Hepatocyte (in vitro differentiated cells): ENCODE measurements around the gene ST6GALNAC5. TPM values are rescaled to one million over a fixed set of nuclear protein-coding genes. Genes with fewer than 3 reads are reported as not detected.

ENCODE experiments used
- DNase-seq: peaks from one replicate; pipeline ENCODE4 v3.0.0-alpha.2; 2016; ENCODE audit warnings: low spot score
- H2AFZ ChIP-seq: fragments of 200-600 bp; sonication (generic); 2 replicates; pipeline ENCODE4 v1.6.0; 2016; ENCODE audit warnings: antibody characterized with exemption, mild to moderate bottlenecking
- H3K27ac ChIP-seq: fragments of 200-600 bp; sonication (generic); 2 replicates; pipeline ENCODE4 v1.5.1; 2016; ENCODE audit warnings: mild to moderate bottlenecking
- H3K27me3 ChIP-seq: fragments of 200-600 bp; sonication (generic); 2 replicates; pipeline ENCODE4 v1.6.1; 2016
- H3K36me3 ChIP-seq: fragments of 200-600 bp; sonication (generic); replicated peaks from 2 replicates; pipeline ENCODE4 v1.5.1; 2016; ENCODE audit warnings: low read depth; ENCODE audit not compliant: insufficient read depth
- H3K4me1 ChIP-seq: fragments of 200-600 bp; sonication (generic); 2 replicates; pipeline ENCODE4 v1.5.1; 2016; ENCODE audit warnings: mild to moderate bottlenecking, moderate library complexity; ENCODE audit not compliant: insufficient read depth
- H3K4me2 ChIP-seq: fragments of 200-600 bp; sonication (generic); 2 replicates; pipeline ENCODE4 v1.6.0; 2016
- H3K4me3 ChIP-seq: fragments of 200-600 bp; sonication (generic); 2 replicates; pipeline ENCODE4 v1.5.1; 2016; ENCODE audit warnings: mild to moderate bottlenecking
- H3K79me2 ChIP-seq: fragments of 200-600 bp; sonication (generic); 2 replicates; pipeline ENCODE4 v1.6.0; 2017; ENCODE audit warnings: mild to moderate bottlenecking
- H3K9me2 ChIP-seq: fragments of 200-600 bp; sonication (generic); replicated peaks from 2 replicates; pipeline ENCODE4 v1.6.0; 2017; ENCODE audit warnings: mild to moderate bottlenecking; ENCODE audit not compliant: insufficient read depth
- H3K9me3 ChIP-seq: fragments of 200-600 bp; sonication (generic); 2 replicates; pipeline ENCODE4 v1.5.1; 2016; ENCODE audit warnings: low read depth, mild to moderate bottlenecking
- H4K20me1 ChIP-seq: fragments of 200-600 bp; sonication (generic); 2 replicates; pipeline ENCODE4 v1.6.0; 2016; ENCODE audit warnings: mild to moderate bottlenecking; ENCODE audit not compliant: insufficient read depth, poor library complexity, severe bottlenecking
- CTCF ChIP-seq: fragments of 200-600 bp; sonication (generic); IDR thresholded peaks from 2 replicates; pipeline ENCODE4 v1.5.1; 2016; ENCODE audit warnings: antibody characterized with exemption, mild to moderate bottlenecking; ENCODE audit not compliant: poor library complexity
- EZH2 ChIP-seq: fragments of 200-600 bp; sonication (generic); IDR thresholded peaks from 2 replicates; pipeline ENCODE4 v1.6.1; 2016; ENCODE audit warnings: antibody characterized with exemption, mild to moderate bottlenecking, borderline replicate concordance
- EZH2phosphoT487 ChIP-seq: fragments of 200-600 bp; sonication (generic); IDR thresholded peaks from one replicate; pipeline ENCODE4 v1.6.1; 2018; ENCODE audit warnings: antibody characterized with exemption, mild to moderate bottlenecking, low read depth, moderate library complexity; ENCODE audit not compliant: unreplicated experiment, severe bottlenecking
- WGBS: methylation state at CpG from one replicate; pipeline ENCODE4 v1.1.6; 2016; ENCODE audit warnings: low lambda C conversion rate; ENCODE audit errors: missing lambda C conversion rate; 5-methylcytosine and 5-hydroxymethylcytosine counted together
- polyA plus RNA-seq: library from polyadenylated mRNA; unstranded; fragments of >200 nt; fragmentation: Nextera tagmentation; extraction: Ambion mirVana; gene quantifications from 2 replicates; pipeline ENCODE4 v1.2.1, GENCODE V29; 2016
- total RNA-seq: library from RNA; depleted of rRNA; stranded (reverse); fragments of >200 nt; gene quantifications from 2 replicates; pipeline ENCODE4 v1.2.3, GENCODE V29; 2014

ST6GALNAC5 gene
- total and polyA plus RNA-seq, 2 experiments from 2014 or later, result 3.6 to 3.7 TPM

GRCh38 chr1:76841460-76841859, 25.8 kb upstream of the ST6GALNAC5 start:
- no peaks in the 10 kb centered on the region for H3K9me3 ChIP-seq
- no peaks in the 10 kb centered on the region for H3K9me2 ChIP-seq
- H3K36me3 ChIP-seq, result no peaks in the 10 kb centered on the region
- H3K27me3 ChIP-seq, result no peaks in the 10 kb centered on the region
- TF ChIP-seq EZH2, result no peak
- TF ChIP-seq CTCF, result no peak
- no peak for TF ChIP-seq EZH2phosphoT487
- H3K4me2 ChIP-seq, result no peak overlapping the region
- DNase-seq, result no peak
- no peak overlapping the region for H2AFZ ChIP-seq
- no peaks in the 10 kb centered on the region for H3K79me2 ChIP-seq
- no peak overlapping the region for H3K27ac ChIP-seq
- no peak overlapping the region for H3K4me3 ChIP-seq
- no peaks in the 10 kb centered on the region for H4K20me1 ChIP-seq
- 28% methylated on average over 2 of the region's 2 CpGs for WGBS
- H3K4me1 ChIP-seq, result no peaks in the 10 kb centered on the region

DNA sequence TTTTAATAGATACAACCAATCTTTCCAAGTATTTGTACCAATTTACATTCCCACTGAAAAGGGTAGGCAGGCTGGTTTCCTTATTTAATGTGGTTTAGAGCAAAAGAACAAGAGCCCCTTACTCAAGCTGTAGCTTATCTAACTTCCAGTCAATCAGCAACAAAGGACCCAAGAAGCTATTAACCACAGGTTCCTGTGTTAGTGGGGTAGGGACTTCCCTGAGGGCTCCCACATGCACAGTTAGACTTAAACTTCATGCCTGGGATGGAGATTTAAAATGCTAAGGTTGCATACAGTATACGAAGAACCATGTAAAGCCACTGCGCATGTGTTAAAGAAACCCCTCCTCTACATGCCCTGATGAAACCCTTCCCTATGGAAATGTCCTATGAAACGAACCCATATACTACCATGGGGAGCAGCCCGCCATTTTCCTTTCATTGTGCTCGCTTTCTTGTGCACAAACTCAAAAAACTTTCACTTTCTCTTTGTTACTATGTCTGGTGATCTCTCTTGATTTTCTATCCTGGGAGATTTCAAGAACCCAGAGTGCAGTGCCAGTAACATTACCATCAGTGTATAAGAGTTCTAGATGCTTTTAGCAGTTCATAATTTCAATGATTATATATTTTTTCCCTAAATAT, 23.3 kb upstream of the ST6GALNAC5 start:
- H3K79me2 ChIP-seq, result no peaks in the 10 kb centered on the region
- H3K4me1 ChIP-seq, result no peaks in the 10 kb centered on the region
- TF ChIP-seq CTCF, result no peak
- TF ChIP-seq EZH2phosphoT487, result no peak
- TF ChIP-seq EZH2, result no peak
- H3K27ac ChIP-seq, result no peak overlapping the region
- H2AFZ ChIP-seq, result no peak overlapping the region
- peaks cover 2% of the 10 kb centered on the region for H3K9me2 ChIP-seq
- no peaks in the 10 kb centered on the region for H3K36me3 ChIP-seq
- H3K27me3 ChIP-seq, result no peaks in the 10 kb centered on the region
- no peak for DNase-seq
- H3K4me2 ChIP-seq, result no peak overlapping the region
- H4K20me1 ChIP-seq, result no peaks in the 10 kb centered on the region
- 88% methylated on average over 5 of the region's 5 CpGs for WGBS
- no peak overlapping the region for H3K4me3 ChIP-seq
- H3K9me3 ChIP-seq, result no peaks in the 10 kb centered on the region

DNA sequence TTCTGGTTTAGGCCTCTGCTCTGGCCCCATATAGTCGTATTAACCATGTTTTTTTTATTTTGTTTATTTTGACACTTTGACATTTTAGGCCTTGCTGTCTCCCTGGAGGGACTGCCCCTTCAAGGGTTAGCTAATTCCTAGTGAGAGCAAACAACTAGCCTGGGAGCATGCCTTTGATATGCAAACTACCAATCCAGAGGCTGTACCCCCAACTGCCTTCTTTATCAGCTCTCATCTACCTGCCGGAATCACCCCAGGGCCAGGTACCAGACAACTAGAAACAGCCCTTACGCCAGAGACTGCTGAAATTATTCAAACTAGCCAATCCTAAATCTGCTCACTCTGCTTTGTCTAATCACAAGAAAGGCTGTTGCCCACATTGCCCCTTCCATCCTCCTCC, 13.0 kb upstream of the ST6GALNAC5 start:
- WGBS, result 59% methylated on average over 3 of the region's 3 CpGs
- Histone ChIP-seq H3K4me1 (no peaks in the 10 kb centered on the region), H3K4me2 (no peak overlapping the region), H3K9me2 (no peaks in the 10 kb centered on the region), H3K79me2 (no peaks in the 10 kb centered on the region), H3K4me3 (no peak overlapping the region), H3K36me3 (no peaks in the 10 kb centered on the region), H3K27ac (no peak overlapping the region), H2AFZ (no peak overlapping the region), H3K9me3 (no peaks in the 10 kb centered on the region), H3K27me3 (no peaks in the 10 kb centered on the region), H4K20me1 (no peaks in the 10 kb centered on the region)
- no peak for DNase-seq
- TF ChIP-seq EZH2phosphoT487 (no peak), CTCF (no peak), EZH2 (no peak)

- no peak overlapping the region for H2AFZ ChIP-seq
- WGBS, result 48% methylated on average over 5 of the region's 5 CpGs
- H3K4me2 ChIP-seq, result no peak overlapping the region
- H4K20me1 ChIP-seq, result no peaks in the 10 kb centered on the region
- DNase-seq, result no peak
- no peaks in the 10 kb centered on the region for H3K9me2 ChIP-seq
- H3K27ac ChIP-seq, result no peak overlapping the region
- H3K9me3 ChIP-seq, result no peaks in the 10 kb centered on the region
- TF ChIP-seq EZH2, result no peak
- TF ChIP-seq CTCF, result no peak
- no peak for TF ChIP-seq EZH2phosphoT487
- no peaks in the 10 kb centered on the region for H3K79me2 ChIP-seq
- H3K4me3 ChIP-seq, result no peak overlapping the region
- no peaks in the 10 kb centered on the region for H3K36me3 ChIP-seq
- no peaks in the 10 kb centered on the region for H3K27me3 ChIP-seq
- no peaks in the 10 kb centered on the region for H3K4me1 ChIP-seq
Observed at GRCh38 chr1:76856104-76856503, 11.2 kb upstream of the ST6GALNAC5 start.
